C4-2B (cell line): ENCODE data around the gene TMEM92.

Experiments
- ZFX ChIP-seq: fragments of 450-650 bp; IDR thresholded peaks from 2 replicates; pipeline ENCODE4 v1.6.1; 2017
- TF ChIP-seq, protein P1 (sequence below): fragments of 450-650 bp; conservative IDR thresholded peaks from 2 replicates; pipeline ENCODE4 v1.5.1; 2017; ENCODE audit warnings: mild to moderate bottlenecking

DNA sequence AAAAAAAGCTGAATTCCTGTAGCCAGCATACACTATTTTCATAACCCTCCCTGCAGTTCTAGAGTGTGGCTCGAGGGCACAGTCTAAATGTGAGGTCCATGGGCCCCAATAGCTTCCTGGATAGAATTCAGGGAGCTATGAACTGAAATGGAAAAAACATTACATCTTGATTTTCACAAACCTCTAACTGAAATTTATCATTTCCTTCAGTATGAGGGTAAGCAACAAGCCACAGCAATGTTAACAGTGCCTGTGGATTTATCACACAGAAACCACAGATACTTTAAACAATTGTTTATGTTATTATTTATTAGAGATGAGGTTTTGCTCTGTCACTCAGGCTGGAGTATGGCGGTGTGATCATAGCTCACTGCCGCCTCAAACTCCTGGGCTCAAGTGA lies 18.2 kb downstream of the TMEM92 start:
- TF ChIP-seq, protein P1, sequence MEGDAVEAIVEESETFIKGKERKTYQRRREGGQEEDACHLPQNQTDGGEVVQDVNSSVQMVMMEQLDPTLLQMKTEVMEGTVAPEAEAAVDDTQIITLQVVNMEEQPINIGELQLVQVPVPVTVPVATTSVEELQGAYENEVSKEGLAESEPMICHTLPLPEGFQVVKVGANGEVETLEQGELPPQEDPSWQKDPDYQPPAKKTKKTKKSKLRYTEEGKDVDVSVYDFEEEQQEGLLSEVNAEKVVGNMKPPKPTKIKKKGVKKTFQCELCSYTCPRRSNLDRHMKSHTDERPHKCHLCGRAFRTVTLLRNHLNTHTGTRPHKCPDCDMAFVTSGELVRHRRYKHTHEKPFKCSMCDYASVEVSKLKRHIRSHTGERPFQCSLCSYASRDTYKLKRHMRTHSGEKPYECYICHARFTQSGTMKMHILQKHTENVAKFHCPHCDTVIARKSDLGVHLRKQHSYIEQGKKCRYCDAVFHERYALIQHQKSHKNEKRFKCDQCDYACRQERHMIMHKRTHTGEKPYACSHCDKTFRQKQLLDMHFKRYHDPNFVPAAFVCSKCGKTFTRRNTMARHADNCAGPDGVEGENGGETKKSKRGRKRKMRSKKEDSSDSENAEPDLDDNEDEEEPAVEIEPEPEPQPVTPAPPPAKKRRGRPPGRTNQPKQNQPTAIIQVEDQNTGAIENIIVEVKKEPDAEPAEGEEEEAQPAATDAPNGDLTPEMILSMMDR, result no peak
- TF ChIP-seq ZFX, result no peak
